Mesendoderm (in vitro differentiated cells): ENCODE data around the gene SLC43A2.

Experiments
- DNase-seq: peaks from one replicate; pipeline ENCODE4 v3.0.0; 2013
- H2AK5ac ChIP-seq: 2 replicates; pipeline ENCODE4 v1.6.1; 2013; ENCODE audit warnings: low read length, inconsistent platforms
- H2BK120ac ChIP-seq: 2 replicates; pipeline ENCODE4 v1.6.1; 2013; ENCODE audit warnings: low read depth, mild to moderate bottlenecking, low read length, moderate library complexity, mixed read lengths
- H2BK15ac ChIP-seq: replicated peaks from 2 replicates; pipeline ENCODE4 v1.6.1; 2013; ENCODE audit warnings: low read depth, mild to moderate bottlenecking, moderate library complexity
- H2BK5ac ChIP-seq: 2 replicates; pipeline ENCODE4 v1.6.1; 2013; ENCODE audit warnings: low read length, inconsistent platforms
- H3K18ac ChIP-seq: 2 replicates; pipeline ENCODE4 v1.6.1; 2013; ENCODE audit warnings: mild to moderate bottlenecking, low read length, mixed read lengths
- H3K23ac ChIP-seq: one replicate; pipeline ENCODE4 v1.6.1; 2013; ENCODE audit warnings: low read length
- H3K27ac ChIP-seq: 2 replicates; pipeline ENCODE4 v1.5.1; 2013; ENCODE audit warnings: low read depth, mild to moderate bottlenecking, inconsistent platforms, low read length, moderate library complexity
- H3K27me3 ChIP-seq: 2 replicates; pipeline ENCODE4 v1.6.1; 2013; ENCODE audit warnings: low read length, control low read depth, mild to moderate bottlenecking, inconsistent platforms; ENCODE audit not compliant: insufficient read depth, poor library complexity
- H3K36me3 ChIP-seq: 2 replicates; pipeline ENCODE4 v1.6.1; 2013; ENCODE audit warnings: low read length, inconsistent platforms; ENCODE audit not compliant: control insufficient read depth, insufficient read depth
- H3K4ac ChIP-seq: one replicate; pipeline ENCODE4 v1.6.1; 2013; ENCODE audit warnings: low read depth, mild to moderate bottlenecking, low read length, moderate library complexity
- H3K4me1 ChIP-seq: 2 replicates; pipeline ENCODE4 v1.6.1; 2013; ENCODE audit warnings: low read depth, low read length, inconsistent platforms; ENCODE audit not compliant: control insufficient read depth
- H3K4me2 ChIP-seq: 2 replicates; pipeline ENCODE4 v1.6.1; 2013; ENCODE audit warnings: low read length
- H3K4me3 ChIP-seq: 2 replicates; pipeline ENCODE4 v1.5.1; 2013; ENCODE audit warnings: mild to moderate bottlenecking, low read length
- H3K56ac ChIP-seq: one replicate; pipeline ENCODE4 v1.6.1; 2013; ENCODE audit warnings: low read length
- H3K79me1 ChIP-seq: 2 replicates; pipeline ENCODE4 v1.6.1; 2013; ENCODE audit warnings: low read length, inconsistent platforms
- H3K79me2 ChIP-seq: 2 replicates; pipeline ENCODE4 v1.6.1; 2013; ENCODE audit warnings: mild to moderate bottlenecking, low read length; ENCODE audit not compliant: control insufficient read depth, insufficient read depth
- H3K9ac ChIP-seq: 2 replicates; pipeline ENCODE4 v1.6.1; 2013; ENCODE audit warnings: low read length, inconsistent platforms
- H4K5ac ChIP-seq: one replicate; pipeline ENCODE4 v1.6.1; 2013; ENCODE audit warnings: low read length
- H4K8ac ChIP-seq: one replicate; pipeline ENCODE4 v1.6.1; 2013; ENCODE audit warnings: low read depth, mild to moderate bottlenecking, control low read depth, low read length, moderate library complexity
- WGBS: extraction: QIAGEN DNeasy Blood & Tissue Kit; methylation state at CpG from one replicate; pipeline ENCODE4 v1.1.7; 2013; ENCODE audit warnings: low lambda C conversion rate, missing lambda C conversion rate; ENCODE audit not compliant: insufficient coverage; ENCODE audit errors: extremely low coverage; 5-methylcytosine and 5-hydroxymethylcytosine counted together

Gene SLC43A2

GRCh38 chr17:1553354-1554266 is 75.0 kb downstream of the SLC43A2 start:
- WGBS: no CpG with 5 or more reads among the region's 12 CpGs
- Histone ChIP-seq H3K36me3 (no peaks in the 10 kb centered on the region), H3K23ac (no peak overlapping the region), H3K9ac (no peak overlapping the region), H3K79me1 (peaks cover 11% of the 10 kb centered on the region), H2BK5ac (no peak overlapping the region), H4K5ac (no peak overlapping the region), H2AK5ac (no peak overlapping the region), H3K4me1 (no peaks in the 10 kb centered on the region), H3K27ac (no peak overlapping the region), H3K4ac (no peak overlapping the region), H3K56ac (no peak overlapping the region), H3K4me2 (no peak overlapping the region), H3K4me3 (no peak overlapping the region), H2BK120ac (no peak overlapping the region), H2BK15ac (no peak overlapping the region), H3K79me2 (peaks cover 2% of the 10 kb centered on the region), H3K27me3 (no peaks in the 10 kb centered on the region), H4K8ac (no peak overlapping the region), H3K18ac (no peak overlapping the region)
- DNase-seq: no peak

DNA sequence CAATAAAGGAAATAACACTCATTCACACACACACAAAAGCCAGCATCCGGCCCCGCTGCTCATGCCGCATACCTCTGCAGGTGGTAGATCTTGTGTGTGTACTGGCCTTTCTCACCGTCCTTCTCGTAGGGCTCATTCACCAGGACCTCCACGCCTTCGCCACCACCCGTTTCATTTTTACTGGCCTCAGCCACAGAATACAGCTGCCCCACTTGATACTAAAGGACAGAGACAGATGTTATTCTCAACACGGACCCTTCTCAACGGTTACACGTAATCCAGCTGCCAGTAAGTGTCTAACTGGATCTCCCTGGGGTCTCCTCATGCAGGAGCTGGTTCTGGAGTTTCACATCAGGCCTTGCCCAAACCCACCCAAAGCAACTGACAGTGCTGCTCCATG is 75.7 kb downstream of the SLC43A2 start:
- no CpG with 5 or more reads among the region's 11 CpGs for WGBS
- no peak overlapping the region for H2BK120ac ChIP-seq

DNA sequence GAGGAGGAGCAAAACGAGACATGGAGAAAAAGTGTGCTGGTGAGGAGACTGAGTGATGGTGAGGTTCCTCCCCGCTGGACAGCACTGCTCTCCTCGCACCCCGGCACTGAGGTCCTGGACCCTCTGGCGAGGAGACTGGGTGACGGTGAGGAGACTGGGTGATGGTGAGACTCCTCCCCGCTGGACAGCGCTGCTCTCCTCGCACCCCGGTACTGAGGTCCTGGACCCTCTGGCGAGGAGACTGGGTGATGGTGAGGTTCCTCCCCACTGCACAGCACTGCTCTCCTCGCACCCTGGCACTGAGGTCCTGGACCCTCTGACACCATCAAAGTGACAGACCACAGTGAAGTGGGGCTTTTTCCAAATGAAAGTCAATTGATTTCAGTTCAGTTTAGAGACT is 76.9 kb downstream of the SLC43A2 start:
- Histone ChIP-seq H3K4me3 (no peak overlapping the region), H2BK5ac (no peak overlapping the region), H3K36me3 (no peaks in the 10 kb centered on the region), H3K4ac (no peak overlapping the region), H3K4me2 (no peak overlapping the region), H2BK120ac (no peak overlapping the region), H3K18ac (no peak overlapping the region), H4K8ac (no peak overlapping the region), H3K4me1 (no peaks in the 10 kb centered on the region), H2BK15ac (no peak overlapping the region), H2AK5ac (no peak overlapping the region), H3K23ac (no peak overlapping the region), H3K9ac (no peak overlapping the region), H3K79me1 (peaks cover 5% of the 10 kb centered on the region), H3K56ac (no peak overlapping the region), H3K27me3 (no peaks in the 10 kb centered on the region), H3K27ac (no peak overlapping the region), H4K5ac (no peak overlapping the region), H3K79me2 (no peaks in the 10 kb centered on the region)
- no CpG with 5 or more reads among the region's 12 CpGs for WGBS
- DNase-seq: no peak

More for the DNA sequence above, 75.7 kb downstream of the SLC43A2 start:
- Histone ChIP-seq H3K79me1 (peaks cover 9% of the 10 kb centered on the region), H2BK5ac (no peak overlapping the region), H3K56ac (no peak overlapping the region), H2AK5ac (no peak overlapping the region), H4K8ac (no peak overlapping the region), H4K5ac (no peak overlapping the region), H3K79me2 (no peaks in the 10 kb centered on the region), H3K4me3 (no peak overlapping the region), H3K27me3 (no peaks in the 10 kb centered on the region), H2BK15ac (no peak overlapping the region), H3K23ac (no peak overlapping the region), H3K36me3 (no peaks in the 10 kb centered on the region), H3K18ac (no peak overlapping the region), H3K4me1 (no peaks in the 10 kb centered on the region), H3K4me2 (no peak overlapping the region), H3K27ac (no peak overlapping the region), H3K4ac (no peak overlapping the region), H3K9ac (no peak overlapping the region)
- no peak for DNase-seq

DNA sequence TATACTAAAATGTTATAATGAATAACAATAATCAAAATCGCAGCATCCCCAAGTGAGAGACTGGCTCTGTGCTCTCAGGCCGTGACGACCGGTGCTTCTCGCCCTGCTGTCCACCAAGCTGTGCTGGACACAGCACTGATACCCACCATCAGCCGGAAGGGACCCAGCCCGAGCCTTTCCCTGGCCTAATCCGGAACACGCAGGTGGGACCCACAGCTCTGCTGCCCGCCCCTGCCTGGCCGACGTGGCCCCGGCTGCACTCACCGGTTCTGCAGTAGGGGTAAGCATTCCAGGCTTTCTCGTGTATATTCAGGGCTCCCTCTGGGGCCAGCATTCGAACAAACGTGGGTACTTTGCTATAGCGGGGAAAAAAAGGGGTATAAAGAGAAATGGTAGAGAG is 80.6 kb downstream of the SLC43A2 start:
- Histone ChIP-seq H3K4me2 (no peak overlapping the region), H3K79me1 (no peaks in the 10 kb centered on the region), H3K18ac (no peak overlapping the region), H3K9ac (no peak overlapping the region), H2BK120ac (no peak overlapping the region), H4K8ac (no peak overlapping the region), H3K36me3 (no peaks in the 10 kb centered on the region), H3K4me3 (no peak overlapping the region), H3K4me1 (no peaks in the 10 kb centered on the region), H2BK5ac (no peak overlapping the region), H3K27ac (no peak overlapping the region), H4K5ac (no peak overlapping the region), H2BK15ac (no peak overlapping the region), H3K23ac (no peak overlapping the region), H3K4ac (no peak overlapping the region), H3K27me3 (no peaks in the 10 kb centered on the region), H3K56ac (no peak overlapping the region), H3K79me2 (no peaks in the 10 kb centered on the region), H2AK5ac (no peak overlapping the region)
- WGBS: no CpG with 5 or more reads among the region's 18 CpGs
- DNase-seq: no peak

GRCh38 chr17:1546292-1546922 is 82.2 kb downstream of the SLC43A2 start:
- DNase-seq: no peak
- Histone ChIP-seq H3K23ac (no peak overlapping the region), H3K18ac (no peak overlapping the region), H3K56ac (no peak overlapping the region), H3K27me3 (no peaks in the 10 kb centered on the region), H3K4ac (no peak overlapping the region), H3K4me3 (no peak overlapping the region), H2BK5ac (no peak overlapping the region), H3K4me1 (no peaks in the 10 kb centered on the region), H3K4me2 (no peak overlapping the region), H4K5ac (no peak overlapping the region), H3K79me1 (no peaks in the 10 kb centered on the region), H4K8ac (no peak overlapping the region), H3K36me3 (no peaks in the 10 kb centered on the region), H3K79me2 (no peaks in the 10 kb centered on the region), H3K9ac (no peak overlapping the region), H2AK5ac (no peak overlapping the region), H3K27ac (no peak overlapping the region), H2BK15ac (no peak overlapping the region), H2BK120ac (no peak overlapping the region)
- no CpG with 5 or more reads among the region's 6 CpGs for WGBS
